Stimulated activated effector memory CD8-positive, alpha-beta T cell treated with anti-CD3 and anti-CD28 coated beads, Interleukin-12 subunit alpha, Interleukin-12 subunit beta, amount 100 ng/mL, for 72 hours (primary cell): ENCODE results near the gene INPP5A.

Experiments used
- ATAC-seq: fragments of 150-1000 bp; cut with Tn5 transposase; 2 replicates; pipeline ENCODE4 v1.10.0; 2021
- DNase-seq, 2 donors: peaks; one replicate each; pipeline ENCODE4 v3.0.0; 2021 to 2022; ENCODE audit warnings: low spot score in 2 of 2
- H3K27ac Mint-ChIP-seq: one replicate; pipeline ENCODE4 v1.8.0; 2022; ENCODE audit warnings: mild to moderate bottlenecking, mixed read lengths
- H3K36me3 Mint-ChIP-seq: one replicate; pipeline ENCODE4 v1.8.0; 2022; ENCODE audit warnings: mild to moderate bottlenecking, mixed read lengths
- H3K4me1 Mint-ChIP-seq: one replicate; pipeline ENCODE4 v1.8.0; 2022; ENCODE audit warnings: mixed read lengths
- H3K4me3 Mint-ChIP-seq: one replicate; pipeline ENCODE4 v1.8.0; 2022; ENCODE audit warnings: mild to moderate bottlenecking, mixed read lengths
- H3K9me3 Mint-ChIP-seq: one replicate; pipeline ENCODE4 v1.8.0; 2022; ENCODE audit warnings: mixed read lengths

INPP5A gene

DNA sequence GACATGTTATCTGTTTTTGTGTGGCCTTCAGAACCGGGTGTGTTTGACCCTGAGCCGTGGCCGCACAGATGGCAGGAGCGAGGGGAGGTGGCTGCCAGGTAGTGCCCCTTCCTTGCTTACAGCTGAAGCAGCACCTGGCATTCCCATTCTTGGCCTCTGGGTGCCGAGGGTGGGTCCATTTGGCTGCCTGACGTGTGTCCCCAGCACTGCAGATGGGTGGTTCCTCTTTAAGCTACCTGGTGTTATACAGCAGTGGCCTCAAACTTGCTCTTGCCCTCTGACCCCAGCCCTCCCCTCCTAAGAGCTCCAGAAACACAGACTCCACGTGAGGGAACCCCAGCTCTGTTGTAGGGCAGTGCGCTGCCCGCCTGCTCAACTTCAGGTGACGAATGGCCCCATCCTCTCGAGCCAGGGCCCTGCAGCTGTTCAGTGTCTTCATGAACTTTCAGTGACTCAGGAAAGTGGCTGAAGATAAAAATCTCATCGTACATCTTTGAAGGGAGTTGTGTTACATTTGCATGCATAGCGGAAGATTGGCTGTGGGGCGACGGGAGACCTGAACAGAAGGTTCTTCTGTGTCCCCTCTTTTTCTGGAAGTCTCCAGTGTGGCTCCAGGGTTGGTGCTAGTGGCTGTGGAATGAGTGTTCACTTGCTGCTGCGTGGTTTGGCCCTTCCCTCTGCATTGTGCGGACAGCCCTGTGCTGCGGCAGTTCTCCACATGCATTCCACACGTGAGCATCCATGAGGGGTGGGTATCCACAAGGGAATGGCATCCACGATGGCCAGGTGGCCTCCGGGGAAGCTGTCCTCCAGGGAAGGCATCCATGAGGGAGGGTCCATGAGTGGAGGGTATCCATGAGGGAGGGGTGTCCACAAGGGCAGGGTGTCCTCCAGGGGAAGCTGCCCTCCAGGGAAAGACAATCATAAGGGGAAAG lies 91.6 kb downstream of the INPP5A start:
- H3K36me3 Mint-ChIP-seq, result no peaks in the 10 kb centered on the region
- no peak overlapping the region for H3K4me3 Mint-ChIP-seq
- H3K4me1 Mint-ChIP-seq, result peaks cover 56% of the 10 kb centered on the region
- no peak overlapping the region for H3K27ac Mint-ChIP-seq
- H3K9me3 Mint-ChIP-seq, result no peaks in the 10 kb centered on the region
- DNase-seq (no peak), ATAC-seq (no peak)

DNA sequence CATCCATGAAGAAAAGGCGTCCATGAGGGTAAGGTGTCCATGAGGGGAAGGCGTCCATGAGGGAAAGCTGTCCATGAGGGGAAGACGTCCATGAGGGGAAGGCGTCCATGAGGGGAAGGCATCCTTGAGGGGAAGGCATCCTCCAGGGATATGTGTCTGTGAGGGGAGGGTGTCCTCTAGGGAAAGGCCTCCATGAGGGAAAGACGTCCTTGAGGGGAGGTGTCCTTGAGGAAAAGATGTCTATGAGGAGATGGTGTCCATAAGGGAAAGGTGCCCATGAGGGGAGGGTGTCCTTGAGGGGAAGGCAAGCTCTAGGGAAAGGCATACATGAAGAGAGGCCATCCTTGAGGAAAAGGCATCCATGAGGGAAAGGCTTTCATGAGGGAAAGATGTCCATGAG lies 92.6 kb downstream of the INPP5A start:
- no peak for DNase-seq
- Mint-ChIP-seq H3K27ac (no peak overlapping the region), H3K4me3 (no peak overlapping the region), H3K36me3 (no peaks in the 10 kb centered on the region), H3K4me1 (peaks cover 54% of the 10 kb centered on the region), H3K9me3 (no peaks in the 10 kb centered on the region)
- ATAC-seq, result no peak

DNA sequence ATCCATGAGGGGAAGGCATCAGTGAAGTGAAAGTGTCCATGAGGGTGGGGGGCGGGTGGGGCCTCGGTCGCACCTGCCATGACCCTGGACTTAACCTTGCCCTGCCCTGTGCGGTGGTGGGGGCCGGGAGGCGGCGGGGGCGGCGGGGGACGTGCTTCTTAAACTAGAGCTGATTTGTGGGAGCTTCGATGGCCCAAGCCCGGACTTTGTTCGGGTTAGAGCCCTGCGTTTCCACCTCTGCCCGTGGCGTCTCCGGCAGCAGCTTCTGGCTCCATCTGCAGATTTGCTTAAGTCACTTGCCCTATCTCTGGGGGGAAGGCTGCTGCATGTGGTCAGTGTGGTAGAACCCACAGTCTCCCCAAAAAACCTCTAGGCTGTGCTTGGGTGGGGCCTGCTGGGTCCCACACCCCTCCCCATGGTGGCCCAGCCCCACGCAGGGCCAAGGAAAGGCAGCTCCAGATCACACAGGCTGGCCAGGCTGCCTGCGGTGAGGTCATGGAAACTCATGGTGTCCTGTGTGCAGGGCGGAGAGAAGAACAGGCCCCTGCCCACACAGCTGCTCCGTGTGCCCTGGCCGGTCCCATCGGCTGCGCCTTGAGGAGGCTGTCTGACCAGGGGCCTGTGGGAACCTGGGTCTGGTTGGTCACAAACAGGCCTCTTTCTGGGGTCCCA lies 93.2 kb downstream of the INPP5A start:
- Mint-ChIP-seq H3K4me3 (no peak overlapping the region), H3K27ac (no peak overlapping the region), H3K4me1 (peaks cover 47% of the 10 kb centered on the region), H3K9me3 (no peaks in the 10 kb centered on the region), H3K36me3 (no peaks in the 10 kb centered on the region)
- DNase-seq, result no peak
- ATAC-seq, result no peak

DNA sequence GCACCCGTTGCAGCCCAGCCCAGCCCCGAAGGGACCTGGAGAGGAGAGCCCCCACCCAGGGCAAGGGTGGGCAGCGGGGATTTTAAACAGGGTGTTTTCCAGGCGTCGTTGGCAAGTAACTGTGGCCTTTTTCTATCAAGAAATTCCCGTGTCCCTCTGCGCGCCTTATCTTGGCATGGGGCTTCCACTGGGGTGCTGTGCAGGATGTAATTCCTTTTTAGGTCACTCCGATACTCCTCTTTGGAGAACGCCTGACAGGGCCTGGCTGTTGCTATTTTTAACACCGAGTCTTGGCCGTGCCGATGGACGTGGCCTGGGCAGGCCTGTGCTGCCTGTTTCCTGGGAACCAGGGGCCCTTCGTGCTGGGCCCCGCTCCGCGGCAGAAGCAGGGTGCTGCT lies 93.8 kb downstream of the INPP5A start:
- H3K36me3 Mint-ChIP-seq, result no peaks in the 10 kb centered on the region
- no peak for DNase-seq
- no peak overlapping the region for H3K27ac Mint-ChIP-seq
- ATAC-seq, result no peak
- no peaks in the 10 kb centered on the region for H3K9me3 Mint-ChIP-seq
- peaks cover 42% of the 10 kb centered on the region for H3K4me1 Mint-ChIP-seq
- H3K4me3 Mint-ChIP-seq, result no peak overlapping the region

DNA sequence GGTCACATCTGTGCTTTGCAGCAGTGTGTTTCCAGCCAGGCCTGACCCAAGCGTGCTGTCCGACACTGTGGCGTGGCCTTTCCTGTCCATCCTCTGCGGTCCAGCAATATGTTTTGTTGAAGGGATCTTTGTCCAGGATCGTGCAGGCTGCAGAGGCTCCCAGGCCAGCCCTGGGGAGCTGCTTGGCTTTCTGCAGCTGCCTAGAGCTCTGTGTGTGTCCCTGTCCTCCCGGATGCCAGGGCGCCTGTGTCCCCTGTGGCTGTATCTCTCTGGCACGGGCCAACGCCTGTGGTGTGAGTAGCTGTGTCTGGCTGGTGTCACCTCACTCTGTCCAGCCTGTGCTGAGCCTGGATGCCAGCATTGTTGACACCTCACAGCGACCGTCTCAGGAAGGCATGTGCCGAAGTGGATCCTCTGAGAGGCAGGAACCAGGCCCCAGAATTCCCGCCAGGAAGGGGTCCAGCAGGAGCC lies 94.5 kb downstream of the INPP5A start:
- Mint-ChIP-seq H3K36me3 (no peaks in the 10 kb centered on the region), H3K27ac (no peak overlapping the region), H3K9me3 (no peaks in the 10 kb centered on the region), H3K4me1 (peaks cover 37% of the 10 kb centered on the region), H3K4me3 (no peak overlapping the region)
- no peak for DNase-seq
- ATAC-seq, result no peak

DNA sequence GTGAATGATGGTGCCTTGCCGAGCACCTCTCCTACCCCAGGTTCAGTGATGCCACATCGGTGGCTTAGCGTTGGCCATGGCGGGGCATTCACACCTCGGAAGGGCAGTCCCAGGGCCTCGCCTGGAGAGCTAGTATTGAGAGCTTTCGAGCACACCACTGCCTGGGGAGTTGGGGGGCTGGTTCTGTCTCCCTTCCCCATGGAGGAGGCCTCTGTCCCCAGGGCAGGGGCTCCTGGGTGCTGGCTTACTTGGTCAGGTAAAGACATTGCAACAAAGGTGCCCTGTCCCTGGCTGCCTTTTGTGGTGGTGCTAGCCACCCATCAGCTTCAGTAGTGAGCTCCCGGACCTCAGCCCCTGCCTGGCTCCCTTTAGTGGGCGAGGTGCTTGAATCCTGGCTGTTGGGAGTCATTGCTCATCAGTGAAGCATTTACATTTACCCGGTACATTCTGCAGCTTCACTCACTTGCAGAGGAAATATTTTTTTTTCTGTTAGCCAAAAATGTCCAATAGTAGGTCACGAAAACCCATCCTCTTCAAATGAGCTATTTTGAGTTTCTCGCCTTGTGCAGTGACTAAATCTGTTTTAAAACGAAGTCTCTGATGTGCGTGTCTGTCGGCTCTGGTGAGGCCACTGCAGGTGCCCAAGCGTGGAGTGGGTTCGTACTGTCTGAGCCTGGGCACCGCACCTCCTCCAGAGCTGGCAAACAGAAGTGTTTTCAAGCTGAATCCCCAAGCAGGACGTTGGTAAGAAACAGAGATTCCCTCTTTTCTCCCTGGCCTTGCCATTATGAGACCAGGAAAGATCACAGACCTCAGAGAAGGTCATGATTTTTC lies 95.5 kb downstream of the INPP5A start:
- peaks cover 37% of the 10 kb centered on the region for H3K4me1 Mint-ChIP-seq
- ATAC-seq (no peak), DNase-seq (no peak)
- H3K36me3 Mint-ChIP-seq, result no peaks in the 10 kb centered on the region
- H3K9me3 Mint-ChIP-seq, result no peaks in the 10 kb centered on the region
- no peak overlapping the region for H3K4me3 Mint-ChIP-seq
- H3K27ac Mint-ChIP-seq, result no peak overlapping the region

DNA sequence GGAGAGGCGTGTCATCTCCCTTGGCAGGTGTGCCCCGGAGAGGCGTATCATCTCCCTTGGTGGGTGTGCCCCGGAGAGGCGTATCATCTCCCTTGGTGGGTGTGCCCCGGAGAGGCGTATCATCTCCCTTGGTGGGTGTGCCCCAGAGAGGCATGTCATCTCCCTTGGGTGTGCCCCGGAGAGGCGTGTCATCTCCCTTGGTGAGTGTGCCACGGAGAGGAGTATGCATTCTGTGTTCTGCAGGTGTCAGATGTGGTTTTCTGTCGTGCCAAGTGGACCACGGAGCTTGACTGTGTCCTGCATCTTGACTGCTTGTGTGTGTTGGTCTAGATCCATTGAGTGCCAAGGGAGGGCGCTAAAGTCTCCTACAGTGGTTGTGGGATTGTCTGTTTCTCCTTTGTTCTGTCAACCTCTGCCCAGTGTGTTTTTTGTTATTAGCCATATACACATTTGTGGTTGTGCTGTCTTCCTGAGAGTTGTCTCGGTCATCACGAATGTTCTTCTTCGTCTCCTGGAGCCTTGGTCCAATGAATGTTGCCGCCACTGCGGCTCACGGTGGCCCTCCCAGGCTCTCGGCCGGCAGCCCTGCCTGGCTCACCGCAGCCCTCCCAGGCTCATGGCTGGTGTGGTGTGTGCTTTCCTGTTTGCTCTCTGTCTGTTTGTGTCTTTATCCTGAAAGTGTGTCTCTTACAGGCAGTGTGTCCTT lies 96.8 kb downstream of the INPP5A start:
- Mint-ChIP-seq H3K9me3 (no peaks in the 10 kb centered on the region), H3K27ac (no peak overlapping the region), H3K36me3 (no peaks in the 10 kb centered on the region), H3K4me3 (no peak overlapping the region), H3K4me1 (peaks cover 31% of the 10 kb centered on the region)
- DNase-seq (no peak), ATAC-seq (peak; percentile 33)

DNA sequence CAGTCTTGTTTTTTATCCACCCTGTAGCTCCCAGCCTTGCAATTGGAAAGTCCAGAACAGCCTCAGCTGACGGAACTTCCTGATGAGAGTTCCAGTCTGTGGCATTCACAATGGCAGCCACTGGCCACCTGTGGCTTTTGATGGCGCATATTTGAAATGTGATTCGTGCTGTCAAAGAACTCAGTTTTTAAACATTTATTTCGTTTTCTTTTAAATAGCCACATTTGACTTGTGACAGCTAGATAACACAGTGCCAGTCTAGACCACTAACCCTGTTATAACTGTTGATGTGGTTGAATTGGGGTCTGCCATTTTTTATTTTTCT lies 97.3 kb downstream of the INPP5A start:
- DNase-seq, result no peak
- H3K36me3 Mint-ChIP-seq, result no peaks in the 10 kb centered on the region
- H3K4me3 Mint-ChIP-seq, result no peak overlapping the region
- ATAC-seq, result no peak
- H3K4me1 Mint-ChIP-seq, result peaks cover 26% of the 10 kb centered on the region
- H3K9me3 Mint-ChIP-seq, result no peaks in the 10 kb centered on the region
- no peak overlapping the region for H3K27ac Mint-ChIP-seq

- no peaks in the 10 kb centered on the region for H3K36me3 Mint-ChIP-seq
- H3K9me3 Mint-ChIP-seq, result no peaks in the 10 kb centered on the region
- no peak overlapping the region for H3K27ac Mint-ChIP-seq
- no peak overlapping the region for H3K4me3 Mint-ChIP-seq
- DNase-seq, result no peak
- H3K4me1 Mint-ChIP-seq, result peaks cover 19% of the 10 kb centered on the region
- ATAC-seq, result no peak
Measured at GRCh38 chr10:132636358-132636757, 98.8 kb downstream of the INPP5A start.

DNA sequence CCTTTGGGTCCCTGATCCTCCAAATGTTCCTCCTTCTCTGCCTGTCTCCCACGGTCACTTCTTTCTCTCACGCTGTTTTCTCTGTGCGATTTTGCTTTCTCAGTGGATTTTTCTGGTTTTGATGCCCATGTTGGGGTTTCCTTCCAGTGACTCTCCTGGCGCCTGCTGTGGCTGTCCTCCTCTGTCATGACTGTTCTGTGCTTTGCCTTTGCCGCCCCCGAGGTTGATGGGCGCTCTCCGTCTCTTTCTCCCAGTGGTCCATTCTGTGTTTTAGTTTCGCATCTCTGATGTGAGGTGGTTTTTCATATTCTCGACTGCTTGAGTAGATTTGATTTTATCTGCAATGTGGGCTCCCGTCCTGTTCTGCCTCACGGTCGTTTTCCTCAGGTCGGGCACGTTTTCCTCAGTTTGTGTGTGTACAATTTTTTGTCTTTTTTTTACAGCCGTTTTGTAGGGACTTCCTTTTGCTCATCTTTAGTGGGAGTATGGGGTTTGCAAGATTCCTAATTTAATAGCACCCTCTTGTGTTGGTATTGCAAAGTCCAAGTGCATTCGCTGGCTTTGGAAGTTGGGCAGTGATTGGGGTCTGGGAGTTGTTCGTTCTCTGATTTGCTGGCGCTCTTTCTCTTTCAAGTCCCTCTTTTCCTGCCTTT lies 100.0 kb downstream of the INPP5A start:
- peaks cover 25% of the 10 kb centered on the region for H3K4me1 Mint-ChIP-seq
- no peaks in the 10 kb centered on the region for H3K36me3 Mint-ChIP-seq
- H3K9me3 Mint-ChIP-seq, result no peaks in the 10 kb centered on the region
- peak; percentile 65 for ATAC-seq
- no peak overlapping the region for H3K4me3 Mint-ChIP-seq
- no peak for DNase-seq
- H3K27ac Mint-ChIP-seq, result no peak overlapping the region

- H3K4me3 Mint-ChIP-seq, result no peak overlapping the region
- no peaks in the 10 kb centered on the region for H3K9me3 Mint-ChIP-seq
- H3K36me3 Mint-ChIP-seq, result no peaks in the 10 kb centered on the region
- H3K4me1 Mint-ChIP-seq, result peaks cover 25% of the 10 kb centered on the region
- no peak overlapping the region for H3K27ac Mint-ChIP-seq
- DNase-seq (no peak), ATAC-seq (no peak)
Measured at GRCh38 chr10:132638130-132638515, 100.5 kb downstream of the INPP5A start.

- no peak for ATAC-seq
- Mint-ChIP-seq H3K4me1 (peaks cover 22% of the 10 kb centered on the region), H3K36me3 (no peaks in the 10 kb centered on the region), H3K4me3 (no peak overlapping the region), H3K9me3 (no peaks in the 10 kb centered on the region), H3K27ac (no peak overlapping the region)
- no peak for DNase-seq
Measured at GRCh38 chr10:132639470-132639869, 101.9 kb downstream of the INPP5A start.

DNA sequence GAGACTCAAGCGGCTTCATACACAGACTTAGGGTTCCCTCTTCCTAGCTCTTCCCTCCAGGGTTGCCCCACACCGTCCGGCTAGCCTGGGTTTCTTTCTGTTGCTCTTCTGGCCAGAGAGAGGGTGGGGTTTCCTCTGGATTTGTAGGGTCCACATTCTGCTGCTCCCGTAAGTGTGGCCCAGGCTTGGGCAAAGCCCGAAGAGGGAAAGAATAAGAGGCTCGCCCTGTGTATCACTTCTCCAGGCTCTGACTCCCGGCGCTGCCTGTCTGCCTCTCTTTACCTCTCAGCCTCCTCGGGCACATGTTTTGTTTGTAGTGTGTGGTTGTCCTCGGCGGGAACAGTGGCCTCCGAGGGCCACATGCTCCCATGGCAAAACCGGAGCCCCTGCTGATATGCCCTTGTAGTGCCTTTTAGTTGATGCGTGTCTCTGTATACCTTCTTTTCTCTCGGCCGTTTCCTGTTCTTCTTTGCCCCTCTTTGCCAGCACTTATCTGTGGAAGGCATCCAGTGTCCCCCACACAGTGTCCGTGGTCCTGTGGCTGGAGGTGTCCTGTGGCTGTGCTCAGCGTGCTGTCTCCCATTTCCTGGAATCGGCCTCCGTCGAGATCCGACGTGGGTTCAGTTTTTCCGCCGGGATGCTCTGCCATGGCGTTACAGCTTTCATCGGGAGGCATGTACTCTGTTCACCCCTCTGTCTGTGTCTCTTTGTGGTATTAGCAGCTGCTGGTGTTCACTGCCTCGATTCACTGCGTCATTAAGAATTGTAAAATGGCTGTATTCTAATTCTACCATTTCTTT lies 102.9 kb downstream of the INPP5A start:
- Mint-ChIP-seq H3K9me3 (no peaks in the 10 kb centered on the region), H3K36me3 (no peaks in the 10 kb centered on the region), H3K27ac (no peak overlapping the region), H3K4me3 (no peak overlapping the region), H3K4me1 (peaks cover 17% of the 10 kb centered on the region)
- no peak for ATAC-seq
- DNase-seq, result no peak

- Mint-ChIP-seq H3K27ac (no peak overlapping the region), H3K4me1 (peaks cover 17% of the 10 kb centered on the region), H3K36me3 (no peaks in the 10 kb centered on the region), H3K9me3 (no peaks in the 10 kb centered on the region), H3K4me3 (no peak overlapping the region)
- DNase-seq, result no peak
- no peak for ATAC-seq
Measured at GRCh38 chr10:132641401-132641800, 103.8 kb downstream of the INPP5A start.
